HL-60/S4 (cell line): Measurements from ENCODE around the gene TRAF2.

Experiments
- in situ Hi-C: fragments of 300-500 bp; cut with MboI; formaldehyde crosslinking; loops from 2 replicates; pipeline ENCODE4 v1.14.3; 2022; ENCODE audit warnings: low sequenced_read_pairs

TRAF2 gene

GRCh38 chr9:136930014-136930413 lies 43.7 kb downstream of the TRAF2 start:
- in situ Hi-C loops = no loop called here

GRCh38 chr9:136931611-136932130 lies 45.4 kb downstream of the TRAF2 start:
- in situ Hi-C loops = no loop called here

DNA sequence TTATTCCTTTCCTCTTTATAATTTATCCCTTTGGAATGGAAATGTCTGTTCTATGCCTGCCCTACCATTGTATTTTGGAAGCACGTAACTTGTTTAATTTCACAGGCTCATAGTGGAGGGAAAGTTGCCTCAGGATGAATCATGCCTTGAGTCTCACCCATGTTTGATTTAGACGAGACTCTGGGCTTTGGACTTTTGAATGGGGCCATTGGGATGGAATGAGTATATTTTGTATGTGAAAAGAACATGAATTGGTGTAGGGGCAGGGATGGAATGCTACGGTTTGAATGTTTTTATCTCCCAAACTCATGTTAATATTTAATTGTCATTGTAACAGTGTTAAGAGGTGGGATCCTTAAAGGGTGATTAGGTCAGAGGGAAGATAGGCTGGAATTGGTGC lies 48.0 kb downstream of the TRAF2 start:
- in situ Hi-C loops = no loop called here

GRCh38 chr9:136935651-136936050 lies 49.3 kb downstream of the TRAF2 start:
- in situ Hi-C loops = no loop called here

DNA sequence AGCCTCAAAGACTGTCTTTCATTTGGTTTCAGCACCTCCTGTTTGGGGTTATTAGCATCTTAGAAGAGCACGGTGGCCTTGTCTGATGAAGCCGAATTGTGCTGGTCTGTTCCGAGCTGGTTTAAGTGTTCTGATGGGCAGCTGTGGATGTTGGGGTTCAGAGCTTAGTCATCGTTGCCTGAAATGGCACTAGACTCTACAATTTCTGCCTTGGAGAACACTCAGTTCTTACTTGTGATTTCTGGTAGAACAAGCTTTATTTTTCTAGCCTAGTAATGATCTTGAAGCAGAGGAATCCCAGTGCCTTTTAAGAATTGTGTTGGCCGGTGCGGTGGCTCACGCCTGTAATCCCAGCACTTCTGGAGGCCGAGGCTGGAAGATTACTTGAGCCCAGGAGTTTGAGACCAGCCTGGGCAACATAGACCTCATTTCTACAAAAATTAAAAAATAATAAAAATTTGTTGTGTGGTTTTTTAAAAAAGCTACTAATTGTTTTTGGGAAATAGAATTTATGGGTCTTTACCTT lies 50.4 kb downstream of the TRAF2 start:
- in situ Hi-C loops = no loop called here

- in situ Hi-C loops = no loop called here
Observed at GRCh38 chr9:136937186-136938001, 51.1 kb downstream of the TRAF2 start.

- in situ Hi-C loops = no loop called here
Observed at GRCh38 chr9:136939431-136939995, 53.2 kb downstream of the TRAF2 start.

DNA sequence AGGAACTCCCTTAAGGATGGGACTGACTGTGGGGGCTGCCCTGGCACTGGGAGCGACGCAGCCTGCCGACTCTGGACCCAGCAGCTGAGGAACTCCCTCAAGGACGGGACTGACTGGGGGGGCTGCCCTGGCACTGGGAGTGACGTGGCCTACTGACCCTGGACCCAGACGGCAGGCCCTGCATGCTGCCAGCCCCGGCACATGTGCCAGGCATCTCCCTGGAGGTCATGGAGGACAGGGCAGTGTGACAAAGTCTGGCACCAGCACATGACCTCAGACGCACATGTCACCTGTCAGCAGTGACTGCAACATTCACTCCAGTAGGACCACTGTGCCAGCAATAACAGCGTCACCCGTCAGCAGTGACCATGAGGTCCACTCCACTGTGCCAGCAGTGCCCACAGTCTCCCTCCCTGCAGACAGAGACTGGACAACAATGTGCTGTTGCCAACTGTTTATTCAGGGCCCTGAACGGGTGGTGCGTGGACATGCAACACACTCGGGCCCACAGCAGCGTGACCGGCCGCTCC lies 53.7 kb downstream of the TRAF2 start:
- in situ Hi-C loops = no loop called here

DNA sequence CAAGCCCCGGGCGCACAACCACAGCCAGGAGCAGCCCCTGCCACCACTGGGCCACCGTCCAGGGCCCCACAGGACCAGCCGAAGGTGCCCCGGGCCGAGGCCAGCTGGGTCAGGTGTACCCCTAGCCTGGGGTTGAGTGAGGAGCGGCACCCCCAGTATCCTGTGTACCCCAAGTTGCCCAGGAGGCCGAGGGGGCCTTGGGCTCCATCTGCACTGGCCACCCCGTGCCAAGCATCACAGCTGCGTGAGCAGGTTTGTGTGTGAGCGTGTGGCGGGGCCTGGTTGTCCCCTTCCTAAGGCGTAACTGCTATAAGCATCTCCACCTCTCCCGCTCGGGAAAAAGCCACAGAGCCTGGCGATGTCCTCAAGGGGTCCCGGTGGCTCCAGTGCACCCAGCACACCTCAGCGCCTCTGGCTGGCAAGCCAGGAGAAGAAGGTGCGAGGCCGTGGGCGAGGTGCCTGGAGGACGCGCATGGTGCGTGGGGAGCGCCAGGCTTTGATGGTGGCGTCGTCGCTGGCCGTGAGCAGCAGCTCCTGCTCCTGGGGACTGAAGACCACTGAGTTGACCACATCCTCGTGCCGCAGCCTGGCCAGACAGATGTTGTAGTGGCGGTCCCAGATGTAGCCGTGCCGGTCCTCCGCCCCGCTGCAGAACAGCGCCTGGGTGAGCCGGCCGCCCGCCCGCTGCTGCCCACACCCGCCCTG lies 54.4 kb downstream of the TRAF2 start:
- in situ Hi-C loops = no loop called here

- in situ Hi-C loops = no loop called here
Observed at GRCh38 chr9:136941231-136942111, 55.2 kb downstream of the TRAF2 start.

DNA sequence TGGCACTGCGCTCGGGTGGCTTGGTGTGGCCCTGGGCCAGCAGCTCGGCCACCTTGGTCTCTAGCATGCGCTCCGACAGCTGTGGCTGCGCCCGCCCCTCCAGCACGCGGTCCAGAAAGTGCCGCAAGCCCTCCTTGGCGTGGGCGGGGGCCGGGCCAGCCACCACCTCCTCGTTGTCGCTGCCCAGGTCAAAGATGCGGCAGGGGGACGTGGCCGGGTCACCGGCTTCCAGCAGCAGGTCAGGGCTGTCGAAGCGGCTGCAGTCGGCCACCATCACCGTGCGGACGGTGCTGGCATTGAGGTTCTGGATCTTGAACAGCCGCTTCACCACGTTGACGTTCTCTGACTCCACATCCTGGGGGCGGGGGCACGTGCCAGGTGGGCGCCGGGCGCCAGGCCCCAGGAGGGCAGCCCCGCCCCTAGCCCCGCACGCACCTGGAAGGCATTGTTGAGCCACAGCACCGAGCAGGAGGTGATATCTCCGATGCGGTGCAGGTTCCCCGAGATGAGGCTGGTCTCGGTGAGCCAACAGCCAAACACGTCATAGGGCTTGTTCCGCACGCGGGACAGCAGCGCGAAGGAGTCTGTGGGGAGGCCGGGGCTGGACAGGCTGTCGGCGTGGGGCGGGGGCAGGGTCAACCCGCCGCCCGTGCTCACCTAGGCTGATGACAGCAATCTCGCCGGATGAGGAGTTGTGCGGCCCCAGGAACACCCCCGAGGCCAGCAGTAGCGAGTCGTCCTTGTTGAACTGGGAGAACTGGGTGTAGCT lies 56.0 kb downstream of the TRAF2 start:
- in situ Hi-C loops = no loop called here

DNA sequence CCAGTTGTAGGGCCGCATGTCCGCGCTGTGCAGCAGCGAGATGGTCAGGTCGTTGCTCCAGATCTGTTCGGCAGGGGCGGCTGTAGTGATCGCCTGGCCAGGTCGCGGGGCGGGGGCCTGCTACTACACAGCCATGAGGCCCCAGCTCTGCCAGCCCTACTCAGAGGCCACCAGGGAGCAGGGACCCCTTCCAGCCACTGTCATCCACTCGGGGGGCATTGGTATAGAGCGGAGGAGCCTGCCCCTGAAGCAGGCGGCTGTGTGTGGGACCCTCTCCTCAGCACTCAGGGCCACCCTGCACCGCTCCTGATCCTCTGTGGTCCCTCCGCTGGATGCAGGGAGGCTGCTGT lies 56.5 kb downstream of the TRAF2 start:
- in situ Hi-C loops = no loop called here

- in situ Hi-C loops = no loop called here
Observed at GRCh38 chr9:136943291-136944211, 57.2 kb downstream of the TRAF2 start.

DNA sequence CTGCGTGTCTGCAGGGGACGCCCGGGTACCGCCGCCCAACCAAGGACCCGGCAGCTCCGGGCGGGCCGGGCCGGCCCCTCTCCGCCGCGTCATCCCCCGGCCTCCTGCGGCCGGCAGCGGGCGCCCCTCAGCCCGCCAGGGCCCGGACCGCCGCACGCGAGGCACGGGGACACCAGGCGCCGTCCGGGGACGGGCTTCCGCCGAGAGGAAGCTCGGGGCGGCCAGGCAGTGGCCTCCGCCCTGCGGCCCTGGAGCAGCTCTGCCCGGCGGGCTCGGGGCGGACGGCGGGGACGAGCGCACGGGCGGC lies 57.8 kb downstream of the TRAF2 start:
- in situ Hi-C loops = no loop called here

DNA sequence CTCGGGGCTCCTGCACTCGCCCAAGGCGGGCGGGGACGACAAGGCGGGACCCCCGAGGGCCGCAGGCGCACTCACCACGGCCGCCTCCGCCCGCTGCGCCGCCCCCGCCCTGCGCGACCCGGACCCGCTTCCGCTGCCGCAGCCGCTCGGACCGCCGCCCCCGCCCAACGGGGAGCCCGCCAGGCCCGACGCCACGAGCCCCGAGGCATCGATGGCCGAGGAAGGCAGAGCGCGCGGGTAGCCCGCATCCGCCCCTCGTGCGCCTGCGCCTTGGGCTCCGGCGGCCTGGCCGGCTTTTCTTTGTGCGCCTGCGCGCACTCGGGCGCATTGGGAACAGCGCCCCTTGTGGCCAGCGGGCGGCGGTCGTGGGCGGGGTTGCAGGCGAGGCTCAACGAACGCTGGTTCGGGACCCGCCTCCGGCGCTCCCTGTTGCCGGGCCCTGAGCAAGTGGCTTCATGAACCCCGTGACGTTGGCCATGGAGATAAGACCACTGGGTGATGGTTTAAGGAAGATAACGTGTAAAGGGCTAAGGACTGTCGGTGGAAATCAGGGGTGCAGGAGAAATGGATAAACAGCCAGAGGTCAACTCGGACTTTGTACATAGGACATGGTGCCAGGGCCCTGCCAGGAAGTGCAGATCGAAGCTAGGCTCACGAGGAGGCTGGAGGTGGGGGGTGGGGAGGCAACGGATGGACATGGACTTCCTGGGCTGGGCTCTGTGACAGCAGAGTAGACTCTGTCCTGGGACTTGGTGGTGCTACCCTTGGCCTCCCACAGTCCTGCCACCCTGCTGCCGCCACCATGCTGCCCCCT lies 58.4 kb downstream of the TRAF2 start, which contains the start of the genes C8G and FBXW5:
TSS of gene C8G (plus strand) at position 725 of the 814 bp plus-strand sequence. CDS start at position 803, 78 bp downstream.
TSS of gene FBXW5 (minus strand) at position 220 of the 814 bp plus-strand sequence. CDS start 655 bp downstream, outside the sequence.
- in situ Hi-C loops = no loop called here

DNA sequence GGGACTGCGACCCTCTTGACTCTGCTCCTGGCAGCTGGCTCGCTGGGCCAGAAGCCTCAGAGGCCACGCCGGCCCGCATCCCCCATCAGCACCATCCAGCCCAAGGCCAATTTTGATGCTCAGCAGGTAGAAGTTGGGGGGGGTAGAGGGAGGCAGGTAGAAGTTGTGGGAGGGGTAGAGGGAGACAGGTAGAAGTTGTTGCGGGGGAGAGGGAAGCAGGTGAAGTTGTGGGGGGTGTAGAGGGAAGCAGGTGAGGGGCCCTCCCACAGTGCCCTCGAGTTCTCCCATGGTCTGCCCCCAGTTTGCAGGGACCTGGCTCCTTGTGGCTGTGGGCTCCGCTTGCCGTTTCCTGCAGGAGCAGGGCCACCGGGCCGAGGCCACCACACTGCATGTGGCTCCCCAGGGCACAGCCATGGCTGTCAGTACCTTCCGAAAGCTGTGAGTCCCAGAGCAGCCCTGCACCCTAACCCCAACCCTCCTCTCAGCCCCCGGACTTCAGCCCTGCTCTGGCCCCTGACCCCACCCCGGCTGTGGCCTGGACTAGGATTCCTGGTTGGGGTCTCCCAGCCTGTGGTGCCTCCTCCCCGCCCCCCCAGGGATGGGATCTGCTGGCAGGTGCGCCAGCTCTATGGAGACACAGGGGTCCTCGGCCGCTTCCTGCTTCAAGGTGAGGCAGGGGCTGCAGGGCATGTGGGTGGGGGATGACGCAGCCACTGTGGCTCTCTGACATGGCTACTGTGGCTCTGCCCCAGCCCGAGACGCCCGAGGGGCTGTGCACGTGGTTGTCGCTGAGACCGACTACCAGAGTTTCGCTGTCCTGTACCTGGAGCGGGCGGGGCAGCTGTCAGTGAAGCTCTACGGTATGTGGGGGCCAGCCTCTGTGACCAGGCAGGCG lies 59.3 kb downstream of the TRAF2 start:
- in situ Hi-C loops = no loop called here
